ENCODE results near the gene NHS.

GRCh38 chrX:17395154-17395553, 20.2 kb downstream of the NHS start:
- TF ChIP-seq, protein P1, sequence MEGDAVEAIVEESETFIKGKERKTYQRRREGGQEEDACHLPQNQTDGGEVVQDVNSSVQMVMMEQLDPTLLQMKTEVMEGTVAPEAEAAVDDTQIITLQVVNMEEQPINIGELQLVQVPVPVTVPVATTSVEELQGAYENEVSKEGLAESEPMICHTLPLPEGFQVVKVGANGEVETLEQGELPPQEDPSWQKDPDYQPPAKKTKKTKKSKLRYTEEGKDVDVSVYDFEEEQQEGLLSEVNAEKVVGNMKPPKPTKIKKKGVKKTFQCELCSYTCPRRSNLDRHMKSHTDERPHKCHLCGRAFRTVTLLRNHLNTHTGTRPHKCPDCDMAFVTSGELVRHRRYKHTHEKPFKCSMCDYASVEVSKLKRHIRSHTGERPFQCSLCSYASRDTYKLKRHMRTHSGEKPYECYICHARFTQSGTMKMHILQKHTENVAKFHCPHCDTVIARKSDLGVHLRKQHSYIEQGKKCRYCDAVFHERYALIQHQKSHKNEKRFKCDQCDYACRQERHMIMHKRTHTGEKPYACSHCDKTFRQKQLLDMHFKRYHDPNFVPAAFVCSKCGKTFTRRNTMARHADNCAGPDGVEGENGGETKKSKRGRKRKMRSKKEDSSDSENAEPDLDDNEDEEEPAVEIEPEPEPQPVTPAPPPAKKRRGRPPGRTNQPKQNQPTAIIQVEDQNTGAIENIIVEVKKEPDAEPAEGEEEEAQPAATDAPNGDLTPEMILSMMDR (IDR thresholded peaks at IDR 0.05): no peak
- no peak for TF ChIP-seq POLR2A (IDR thresholded peaks at IDR 0.05)
